GM06990 (cell line): ENCODE results near the gene CNTNAP5.

ENCODE experiments used
- DNase-seq: peaks from one replicate; pipeline ENCODE4 v3.0.0-alpha.2; 2011; ENCODE audit not compliant: insufficient read length; ENCODE audit errors: extremely low read depth
- H3K27me3 ChIP-seq: replicated peaks from 2 replicates; pipeline ENCODE4 v1.6.0; 2011; ENCODE audit warnings: low read length; ENCODE audit not compliant: control insufficient read depth, insufficient read depth
- H3K36me3 ChIP-seq: 2 replicates; pipeline ENCODE4 v1.5.1; 2011; ENCODE audit warnings: low read length; ENCODE audit not compliant: control insufficient read depth, insufficient read depth
- H3K4me3 ChIP-seq: replicated peaks from 2 replicates; pipeline ENCODE4 v1.5.1; 2011; ENCODE audit warnings: low read depth, mild to moderate bottlenecking, control low read depth, low read length
- TF ChIP-seq, protein P1 (sequence below): IDR thresholded peaks from 2 replicates; pipeline ENCODE4 v1.5.1; 2011; ENCODE audit warnings: low read length, control low read depth, mild to moderate bottlenecking, inconsistent platforms; ENCODE audit not compliant: insufficient read depth, poor library complexity, severe bottlenecking

Gene CNTNAP5

DNA sequence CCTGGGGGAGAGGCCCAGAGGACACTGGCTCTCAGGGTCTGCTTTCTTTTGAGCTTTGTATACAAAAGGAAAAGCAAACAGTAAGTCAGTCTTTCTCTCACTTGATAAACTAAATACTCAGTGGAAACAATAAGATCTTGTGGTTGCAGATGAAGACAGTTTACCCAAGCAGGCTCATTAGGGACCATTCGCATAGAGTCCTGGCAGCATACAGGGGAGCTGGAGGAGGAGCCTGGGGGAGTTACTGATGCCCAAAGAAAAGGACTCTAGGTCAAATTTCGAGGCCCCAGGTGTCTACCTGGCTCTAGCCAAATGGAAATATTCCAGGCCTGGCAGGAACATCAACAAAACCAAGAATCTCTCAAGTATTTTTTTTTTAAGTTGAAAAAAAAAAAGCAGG, 225.3 kb downstream of the CNTNAP5 start:
- H3K36me3 ChIP-seq = no peaks in the 10 kb centered on the region
- no peak for DNase-seq
- H3K4me3 ChIP-seq = no peak overlapping the region
- TF ChIP-seq, protein P1, sequence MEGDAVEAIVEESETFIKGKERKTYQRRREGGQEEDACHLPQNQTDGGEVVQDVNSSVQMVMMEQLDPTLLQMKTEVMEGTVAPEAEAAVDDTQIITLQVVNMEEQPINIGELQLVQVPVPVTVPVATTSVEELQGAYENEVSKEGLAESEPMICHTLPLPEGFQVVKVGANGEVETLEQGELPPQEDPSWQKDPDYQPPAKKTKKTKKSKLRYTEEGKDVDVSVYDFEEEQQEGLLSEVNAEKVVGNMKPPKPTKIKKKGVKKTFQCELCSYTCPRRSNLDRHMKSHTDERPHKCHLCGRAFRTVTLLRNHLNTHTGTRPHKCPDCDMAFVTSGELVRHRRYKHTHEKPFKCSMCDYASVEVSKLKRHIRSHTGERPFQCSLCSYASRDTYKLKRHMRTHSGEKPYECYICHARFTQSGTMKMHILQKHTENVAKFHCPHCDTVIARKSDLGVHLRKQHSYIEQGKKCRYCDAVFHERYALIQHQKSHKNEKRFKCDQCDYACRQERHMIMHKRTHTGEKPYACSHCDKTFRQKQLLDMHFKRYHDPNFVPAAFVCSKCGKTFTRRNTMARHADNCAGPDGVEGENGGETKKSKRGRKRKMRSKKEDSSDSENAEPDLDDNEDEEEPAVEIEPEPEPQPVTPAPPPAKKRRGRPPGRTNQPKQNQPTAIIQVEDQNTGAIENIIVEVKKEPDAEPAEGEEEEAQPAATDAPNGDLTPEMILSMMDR = no peak
- no peaks in the 10 kb centered on the region for H3K27me3 ChIP-seq

DNA sequence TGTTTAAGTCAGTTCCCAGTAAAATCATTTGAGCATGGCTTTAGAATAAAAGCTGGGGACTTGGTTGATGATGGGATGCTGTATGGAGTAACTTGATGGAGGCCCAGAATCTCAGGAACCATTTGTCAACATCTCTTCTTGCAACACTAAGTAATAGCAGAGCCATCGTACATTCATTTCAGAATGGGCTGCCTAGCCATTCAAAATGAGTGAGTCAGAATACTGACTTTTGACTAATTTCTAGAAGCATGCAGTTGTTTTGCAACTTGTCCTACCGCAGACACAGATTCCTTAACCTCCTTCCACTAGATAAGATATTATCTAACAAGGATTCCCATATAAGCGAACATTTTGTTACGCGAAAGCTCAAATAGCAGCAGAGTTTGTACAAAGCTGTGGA, 229.5 kb downstream of the CNTNAP5 start:
- no peaks in the 10 kb centered on the region for H3K36me3 ChIP-seq
- no peak overlapping the region for H3K4me3 ChIP-seq
- no peak for DNase-seq
- H3K27me3 ChIP-seq = no peaks in the 10 kb centered on the region
- TF ChIP-seq, protein P1 = no peak

DNA sequence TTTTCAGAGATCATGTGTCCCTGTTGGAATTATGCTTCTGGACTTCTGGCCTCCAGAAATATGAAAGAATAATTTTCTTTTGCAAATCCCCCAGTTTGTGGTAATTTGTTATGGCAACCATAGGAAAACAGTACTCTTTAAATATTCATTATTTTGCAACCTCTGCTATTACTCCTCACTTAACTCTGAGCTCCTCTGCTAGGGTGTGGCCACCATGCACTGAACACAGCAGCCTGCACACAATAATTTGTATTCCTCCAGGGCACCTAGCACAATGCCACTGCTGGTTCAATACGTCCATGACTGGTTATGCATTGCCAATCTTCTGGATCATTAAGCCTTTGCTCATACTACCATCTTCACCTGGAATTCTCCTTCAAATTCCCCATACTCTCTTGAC, 232.0 kb downstream of the CNTNAP5 start:
- Histone ChIP-seq H3K36me3 (no peaks in the 10 kb centered on the region), H3K27me3 (no peaks in the 10 kb centered on the region), H3K4me3 (no peak overlapping the region)
- no peak for DNase-seq
- TF ChIP-seq, protein P1 = no peak

DNA sequence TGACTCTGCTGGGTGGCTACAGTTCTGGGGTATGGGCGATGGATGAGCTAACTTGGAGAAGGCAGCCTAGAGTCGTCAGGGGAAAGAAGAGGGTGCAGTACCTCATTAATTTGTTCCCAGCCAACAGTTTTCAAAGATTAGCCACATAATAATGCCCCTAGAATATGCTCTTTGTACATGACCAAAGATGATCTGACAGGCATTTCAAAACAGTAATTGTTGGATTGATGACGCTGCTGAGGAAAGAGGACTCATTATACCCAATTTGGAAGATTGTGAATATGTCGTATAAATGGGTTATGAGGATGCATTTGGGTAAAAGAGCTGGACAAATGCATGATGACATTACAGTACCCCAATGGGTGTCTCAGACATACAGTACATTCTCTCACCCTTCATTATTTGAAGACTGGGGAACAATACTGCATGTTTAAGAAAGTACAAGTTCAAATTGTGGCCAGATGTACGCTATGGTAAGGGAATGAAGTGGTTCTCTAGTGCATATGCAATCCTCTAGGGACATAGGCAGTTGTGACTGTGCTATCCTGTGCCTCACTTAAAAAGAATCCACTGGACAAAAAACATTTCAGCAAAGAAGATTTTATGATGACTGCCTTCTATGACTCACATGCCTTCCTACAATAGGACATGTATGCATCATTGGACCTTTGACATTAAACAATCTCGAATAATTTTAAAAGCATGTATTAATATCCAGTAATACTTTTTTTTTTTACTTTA, 233.2 kb downstream of the CNTNAP5 start:
- no peaks in the 10 kb centered on the region for H3K27me3 ChIP-seq
- TF ChIP-seq, protein P1 = no peak
- H3K4me3 ChIP-seq = no peak overlapping the region
- H3K36me3 ChIP-seq = no peaks in the 10 kb centered on the region
- DNase-seq = no peak

DNA sequence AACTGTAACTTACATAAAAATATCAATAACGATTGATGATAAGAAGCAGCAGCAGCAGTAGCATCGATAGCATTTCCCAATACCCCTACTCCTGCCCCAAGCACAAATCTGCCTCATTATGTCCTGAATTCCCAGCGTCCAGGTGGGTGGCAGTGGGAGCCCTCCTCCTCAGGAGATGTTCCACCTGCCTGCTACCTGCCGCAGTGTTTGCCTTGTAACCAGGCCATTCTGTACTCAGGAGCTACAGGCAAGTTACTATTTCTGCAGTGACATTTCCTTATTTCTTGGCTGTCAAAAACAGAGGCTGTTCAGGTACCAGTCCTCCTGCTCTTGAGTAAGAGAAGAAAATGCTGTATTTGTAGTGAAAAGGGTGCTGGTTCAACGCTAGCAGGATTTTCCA, 236.4 kb downstream of the CNTNAP5 start:
- Histone ChIP-seq H3K27me3 (no peaks in the 10 kb centered on the region), H3K4me3 (no peak overlapping the region), H3K36me3 (no peaks in the 10 kb centered on the region)
- TF ChIP-seq, protein P1 = no peak
- DNase-seq = no peak
